Activated CD4-positive, CD25-positive, alpha-beta regulatory T cell (primary cell): ENCODE results near the gene DYNC1I1.

ENCODE experiments used
- DNase-seq, 4 experiments: peaks; one replicate each; lab custom pipeline; 2025; lab: John Stamatoyannopoulos, UW

The DYNC1I1 gene

DNA sequence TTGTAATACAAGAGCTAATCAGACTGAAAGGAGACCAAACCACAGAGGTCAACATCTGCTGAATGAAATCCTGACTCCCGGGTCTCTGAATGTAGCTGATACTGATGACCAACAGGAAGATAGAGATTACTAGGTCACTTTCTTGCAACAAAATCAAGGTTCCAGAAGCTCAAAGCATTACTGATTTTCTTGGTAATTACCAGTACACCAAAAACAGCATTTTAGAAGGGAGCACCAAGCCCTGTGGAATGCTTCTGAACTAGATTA, 371.8 kb downstream of the DYNC1I1 start:
- no peak for DNase-seq
